Activated CD4-positive, alpha-beta T cell treated with anti-CD3 and anti-CD28 coated beads for 24 hours (primary cell): ENCODE data around the gene FAM76B.
"Not testable (repeated sequence)": the region's sequence is repeated elsewhere in the genome, so short reads cannot be mapped to it uniquely, and the experiment has no call there.

Experiments
- DNase-seq, 2 donors: peaks; one replicate each; pipeline ENCODE4 v3.0.0-alpha.2; 2020; ENCODE audit warnings: low read depth in 2 of 2

The FAM76B gene

GRCh38 chr11:95789506-95790122, at the start of gene FAM76B:
FAM76B (minus strand) TSS chr11:95789782; CDS start chr11:95789478, 304 bp downstream.
- peak; percentile 86 to 95 for DNase-seq

DNA sequence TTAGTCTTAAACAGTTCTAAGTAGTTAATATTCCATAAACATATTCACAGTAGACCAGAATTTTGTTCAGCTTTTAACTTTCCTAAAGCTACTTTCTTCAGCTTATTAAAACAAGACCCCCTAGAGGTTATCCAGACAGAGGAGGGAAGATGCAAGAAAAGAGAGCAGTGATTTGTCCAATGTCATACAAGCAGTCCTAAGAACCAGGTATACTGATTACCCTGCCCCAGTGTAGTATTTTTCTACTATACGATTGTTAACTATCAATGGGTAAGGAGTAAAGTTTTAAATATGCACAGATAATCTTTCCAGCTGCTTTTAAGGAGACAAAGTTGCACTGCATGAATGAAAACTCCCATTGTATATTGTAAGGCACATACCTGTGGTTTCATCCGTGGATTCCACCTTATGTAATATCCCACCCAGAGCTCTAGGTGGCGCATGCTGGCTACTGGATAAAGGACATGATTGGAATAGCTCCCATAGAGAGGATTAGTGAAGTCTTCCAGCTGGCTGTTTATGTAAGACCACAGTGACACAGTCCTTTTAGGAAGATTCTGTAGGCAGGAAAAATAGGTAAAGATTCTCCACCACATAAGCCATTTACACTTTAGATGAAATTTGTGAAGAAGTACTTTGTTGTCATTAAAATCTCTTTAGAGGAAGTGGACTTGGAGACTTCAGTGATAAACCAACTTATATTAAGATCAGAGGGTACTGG, 46.3 kb upstream of the FAM76B start:
- peak; percentile 18 to 36 for DNase-seq

DNA sequence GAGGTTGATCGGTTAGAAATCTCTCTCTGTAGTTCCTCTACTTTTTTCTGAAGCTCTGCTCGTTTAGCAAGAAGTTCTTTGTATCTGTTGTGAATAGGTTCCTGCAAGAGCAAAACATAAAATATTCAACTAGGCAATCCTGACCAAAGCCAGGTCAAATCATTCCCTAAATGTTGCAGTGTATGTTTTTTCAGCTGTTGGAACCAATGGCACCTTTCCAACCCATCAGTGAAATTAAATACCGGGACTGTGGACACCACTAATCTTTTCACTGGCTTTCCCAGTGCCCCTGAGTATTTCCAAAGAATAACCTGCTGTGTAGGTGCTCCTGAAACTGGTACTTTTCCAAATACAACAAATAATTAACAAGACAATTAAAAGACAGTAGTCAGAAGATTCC, 45.8 kb upstream of the FAM76B start:
- no peak for DNase-seq

DNA sequence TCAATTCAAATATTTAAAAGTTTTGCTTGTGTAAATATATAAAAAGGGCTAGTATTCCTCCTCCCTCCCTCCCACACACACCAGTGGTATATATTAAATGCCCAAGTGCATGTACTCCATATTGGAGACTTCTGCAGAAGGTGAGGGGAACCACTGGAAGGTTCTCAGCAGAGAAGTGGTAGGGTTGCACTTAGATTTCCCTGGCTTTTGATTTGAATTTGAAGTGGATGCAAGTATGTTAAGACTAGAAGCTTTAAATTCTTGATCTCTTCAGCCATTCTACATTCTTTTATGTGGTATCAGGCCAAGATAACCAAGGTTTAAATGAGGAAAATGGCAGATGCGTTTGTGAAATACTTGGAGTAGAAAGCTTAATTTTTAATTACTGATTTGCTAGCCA, 43.8 kb upstream of the FAM76B start:
- no peak for DNase-seq

DNA sequence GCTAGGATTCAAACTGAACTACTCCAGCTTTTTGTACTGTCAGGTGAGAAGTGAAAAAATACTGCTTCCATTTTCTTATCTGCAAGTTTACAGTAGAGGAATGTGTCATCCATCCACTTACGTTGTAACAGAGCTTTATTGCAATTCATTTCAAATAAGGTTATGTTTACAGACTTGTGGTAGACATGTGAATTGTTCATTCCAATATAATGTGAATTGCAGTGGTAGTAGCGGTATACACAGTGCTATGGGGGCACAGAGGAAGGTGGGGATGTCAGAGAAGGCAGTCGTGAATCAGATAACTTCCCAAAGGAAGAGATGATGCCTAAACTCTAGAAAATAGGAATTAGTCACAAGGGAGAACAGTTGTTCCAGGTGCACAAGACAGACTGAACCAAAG, 43.2 kb upstream of the FAM76B start:
- no peak for DNase-seq

DNA sequence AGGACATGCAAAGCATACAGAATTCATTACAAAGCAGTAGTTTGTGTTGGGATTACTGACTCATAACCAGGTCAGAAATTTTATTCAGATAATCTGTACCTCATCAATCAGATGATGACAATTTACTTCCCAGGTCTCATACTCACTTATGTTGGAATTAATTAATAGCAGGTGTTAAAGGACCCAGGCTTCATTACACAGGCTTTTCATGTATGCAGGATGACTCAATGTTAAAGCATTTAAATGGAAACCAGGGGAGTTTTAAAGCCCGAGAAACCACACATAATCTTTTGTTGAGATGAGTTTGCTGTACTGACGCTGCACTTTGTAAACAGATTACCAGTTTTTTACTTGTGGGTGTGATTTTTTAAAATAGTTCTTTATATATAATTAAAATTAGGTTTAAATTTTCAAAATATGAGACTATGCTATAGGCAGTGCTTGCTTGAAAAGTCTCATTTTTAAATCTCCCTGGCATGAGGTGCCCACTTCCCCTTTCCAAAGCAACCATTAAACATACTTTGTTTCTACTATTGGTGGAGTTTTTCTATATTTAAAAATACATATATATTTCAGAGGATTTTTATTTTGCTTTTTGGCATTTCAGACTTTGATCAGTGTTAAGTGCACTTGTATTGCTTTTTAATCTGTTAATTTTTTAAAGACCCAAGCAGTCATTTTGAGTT, 41.8 kb upstream of the FAM76B start:
- no peak for DNase-seq

- DNase-seq: no peak
Measured at GRCh38 chr11:95829580-95830259, 40.1 kb upstream of the FAM76B start.

DNA sequence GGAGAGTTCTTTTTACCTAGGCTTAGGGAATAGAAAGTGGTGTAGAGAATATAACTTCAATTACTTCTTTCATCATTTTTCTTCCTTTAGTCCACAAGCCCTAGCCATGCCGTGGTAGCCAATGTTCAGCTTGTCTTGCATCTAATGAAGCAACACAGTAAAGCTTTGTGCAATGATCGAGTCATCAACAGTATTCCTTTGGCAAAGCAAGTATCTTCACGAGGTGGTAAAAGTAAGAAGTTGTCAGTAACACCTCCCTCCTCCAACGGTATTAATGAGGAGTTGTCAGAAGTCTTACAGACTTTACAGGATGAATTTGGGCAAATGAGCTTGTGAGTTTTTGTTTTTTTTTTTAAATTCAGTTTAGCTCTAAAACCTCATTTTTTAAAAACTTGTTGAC, 38.1 kb upstream of the FAM76B start:
- no peak for DNase-seq

DNA sequence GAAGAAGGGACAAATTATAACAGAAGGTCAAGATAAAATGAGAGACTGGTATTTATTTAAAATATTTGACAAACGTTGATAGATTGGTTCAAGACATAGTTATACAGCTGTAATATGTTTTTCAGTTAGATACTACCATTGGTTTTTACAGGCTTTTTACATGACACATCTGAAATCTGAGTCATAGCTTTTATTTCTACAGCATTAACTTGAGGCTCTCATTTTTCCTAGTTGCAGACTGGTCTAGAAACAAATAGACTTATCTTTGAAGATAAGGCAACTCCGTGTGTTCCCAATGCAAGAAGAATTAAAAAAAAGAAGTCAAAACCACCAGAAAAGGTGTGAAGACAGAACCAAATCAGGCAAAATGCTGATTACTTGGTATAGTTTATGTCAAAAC, 32.1 kb upstream of the FAM76B start:
- no peak for DNase-seq

DNA sequence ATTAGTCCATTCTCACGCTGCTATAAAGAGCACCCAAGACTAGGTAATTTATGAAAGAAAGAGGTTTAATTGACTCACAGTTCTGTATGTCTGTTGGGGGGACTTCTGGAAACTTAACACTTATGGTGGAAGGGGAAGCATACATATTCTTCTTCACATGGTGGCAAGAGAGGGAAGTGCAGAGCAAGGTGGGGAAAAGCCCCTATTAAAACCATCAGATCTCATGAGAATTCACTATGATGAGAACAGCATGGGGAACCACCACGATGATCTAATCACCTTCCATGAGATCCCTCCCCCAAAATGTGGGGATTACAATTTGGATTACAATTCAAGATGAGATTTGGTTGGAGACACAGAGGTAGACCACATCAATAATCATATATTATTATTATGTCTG, 26.5 kb upstream of the FAM76B start:
- DNase-seq: no peak

GRCh38 chr11:95811052-95811451, 21.5 kb upstream of the FAM76B start:
- DNase-seq: not testable (repeated sequence)

DNA sequence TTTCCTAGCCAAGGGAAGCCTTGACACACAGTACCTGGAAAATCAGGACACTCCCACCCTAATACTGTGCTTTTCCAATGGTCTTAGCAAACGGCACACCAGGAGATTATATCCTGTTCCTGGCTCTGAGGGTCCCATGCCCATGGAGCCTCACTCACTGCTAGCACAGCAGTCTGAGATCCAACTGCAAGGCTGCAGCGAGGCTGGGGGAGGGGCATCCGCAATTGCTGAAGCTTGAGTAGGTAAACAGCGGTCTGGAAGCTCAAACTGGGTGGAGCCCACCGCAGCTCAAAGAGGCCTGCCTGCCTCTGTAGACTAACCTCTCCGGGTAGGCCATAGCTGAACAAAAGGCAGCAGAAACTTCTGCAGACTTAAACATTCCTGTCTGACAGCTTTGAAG, 16.9 kb upstream of the FAM76B start:
- not testable (repeated sequence) for DNase-seq

DNA sequence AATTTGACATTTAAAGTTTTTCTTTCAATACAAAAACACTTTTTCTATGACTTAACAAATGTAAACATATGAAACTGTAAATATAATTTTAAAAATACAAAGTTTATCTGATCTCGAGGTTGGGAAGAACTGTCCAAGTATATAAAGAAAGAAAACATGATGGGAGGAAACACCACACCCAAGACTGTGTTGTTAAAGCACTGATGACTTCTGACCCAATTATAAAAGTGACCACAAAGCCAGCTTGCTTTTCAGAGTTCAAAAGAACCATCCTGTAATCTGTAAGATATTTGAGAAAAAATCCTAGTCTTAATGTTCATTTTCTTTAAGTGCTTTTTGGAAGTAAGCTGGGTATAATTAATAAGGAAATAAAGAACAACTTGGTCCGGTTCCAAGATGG, 16.3 kb upstream of the FAM76B start:
- no peak for DNase-seq

- DNase-seq: no peak
Measured at GRCh38 chr11:95803973-95804372, 14.4 kb upstream of the FAM76B start.

DNA sequence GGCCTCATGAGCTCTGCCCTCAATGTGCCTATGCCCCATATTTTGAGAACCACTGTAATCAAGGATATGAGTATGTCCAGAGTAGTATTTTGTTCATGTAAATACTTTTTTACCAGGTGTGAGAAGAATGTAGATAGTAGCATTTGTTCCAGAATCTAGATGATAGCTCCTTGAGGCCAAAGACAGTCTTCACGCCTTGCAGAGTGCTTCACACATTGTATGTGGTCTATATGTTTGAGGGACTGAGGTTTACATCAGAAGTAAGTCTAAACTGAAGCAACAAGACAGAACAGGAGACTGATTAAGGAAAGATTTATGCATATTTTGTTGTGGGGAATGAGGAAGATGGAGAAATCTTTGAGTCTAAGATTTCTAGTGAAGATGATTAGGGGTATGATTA, 13.2 kb upstream of the FAM76B start:
- no peak for DNase-seq

DNA sequence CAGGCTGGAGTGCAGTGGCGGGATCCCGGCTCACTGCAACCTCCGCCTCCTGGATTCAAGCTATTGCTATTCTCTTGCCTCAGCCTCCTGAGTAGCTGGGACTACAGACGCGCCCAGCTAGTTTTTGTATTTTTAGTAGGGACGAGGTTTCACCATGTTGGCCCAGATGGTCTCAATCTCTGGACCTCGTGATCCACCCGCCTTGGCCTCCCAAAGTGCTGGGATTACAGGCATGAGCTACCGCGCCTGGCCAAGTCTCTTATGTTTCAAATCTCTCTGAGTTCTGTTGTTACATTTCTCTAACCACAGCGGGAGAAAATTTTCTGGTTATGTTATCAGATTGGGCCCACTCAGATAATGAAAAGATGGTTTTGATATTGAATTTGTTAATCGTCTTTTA, 10.9 kb upstream of the FAM76B start:
- no peak for DNase-seq

DNA sequence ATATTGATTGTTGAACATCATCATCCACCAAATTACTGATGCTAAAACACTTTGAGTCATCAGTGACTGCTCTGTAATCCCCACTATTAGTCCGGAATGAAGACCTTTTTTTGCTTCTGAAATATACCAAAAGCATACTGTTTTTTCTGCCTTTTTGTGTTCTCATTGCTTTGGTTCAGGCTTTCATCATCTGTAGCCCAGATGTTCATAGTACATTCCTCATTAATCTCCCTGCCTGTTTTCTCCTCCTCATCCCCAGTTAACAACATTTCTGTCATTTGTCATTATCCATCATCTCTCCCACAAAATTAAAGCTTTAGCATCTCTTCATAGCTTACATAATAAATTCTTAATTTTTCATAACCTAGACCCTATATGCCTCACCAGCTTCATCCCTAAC, 10.0 kb upstream of the FAM76B start:
- no peak for DNase-seq

GRCh38 chr11:95796501-95796900, 6.9 kb upstream of the FAM76B start:
- no peak for DNase-seq

DNA sequence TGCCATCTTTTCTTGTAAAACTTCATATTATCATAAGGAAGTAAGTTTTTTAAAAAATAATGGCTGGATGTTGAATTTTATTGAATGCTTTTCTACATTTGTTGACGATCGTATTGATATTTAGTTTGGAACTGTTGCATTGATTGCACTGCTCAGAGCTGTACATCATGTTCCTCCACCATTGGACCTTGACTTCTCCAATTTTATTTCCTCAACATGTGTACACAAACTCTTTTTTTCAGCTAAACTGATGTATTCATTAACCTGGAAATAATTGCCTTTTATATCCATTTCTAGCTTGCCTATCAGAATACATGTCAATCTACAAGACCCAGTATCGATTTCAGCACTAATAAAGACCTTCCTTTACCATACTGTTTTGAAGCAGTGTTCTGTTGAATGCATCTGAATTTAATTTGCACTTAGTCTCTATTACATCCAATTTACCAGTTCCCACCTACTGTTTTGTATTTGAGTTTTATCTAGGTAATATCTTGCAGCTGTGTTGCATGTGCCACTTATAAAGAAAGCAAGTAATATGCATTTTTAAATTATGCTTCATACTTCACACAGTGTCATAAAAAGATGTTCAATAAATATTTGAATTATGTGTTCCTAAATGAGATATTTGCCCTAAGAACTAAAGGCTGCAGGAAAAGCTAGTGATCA, 6.2 kb upstream of the FAM76B start:
- no peak for DNase-seq

DNA sequence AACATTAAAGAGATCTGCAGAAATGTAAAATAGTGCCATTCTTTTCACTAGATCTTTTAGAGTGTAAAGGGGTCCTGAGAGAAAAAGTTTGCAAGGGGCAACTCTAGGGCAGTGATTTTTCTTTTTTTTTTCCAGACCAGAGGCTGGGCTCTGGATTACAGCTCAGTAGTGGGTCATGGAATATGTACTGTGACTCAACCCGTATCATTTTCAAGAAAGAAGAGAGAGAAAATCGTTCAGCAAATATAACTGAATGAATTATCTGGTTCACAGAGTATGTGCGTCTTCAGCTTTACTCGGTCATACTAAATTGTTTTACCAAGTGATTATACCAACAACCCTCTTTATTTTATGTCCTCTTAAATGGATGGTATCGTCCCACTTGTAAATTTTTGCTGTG, 4.5 kb upstream of the FAM76B start:
- no peak for DNase-seq

DNA sequence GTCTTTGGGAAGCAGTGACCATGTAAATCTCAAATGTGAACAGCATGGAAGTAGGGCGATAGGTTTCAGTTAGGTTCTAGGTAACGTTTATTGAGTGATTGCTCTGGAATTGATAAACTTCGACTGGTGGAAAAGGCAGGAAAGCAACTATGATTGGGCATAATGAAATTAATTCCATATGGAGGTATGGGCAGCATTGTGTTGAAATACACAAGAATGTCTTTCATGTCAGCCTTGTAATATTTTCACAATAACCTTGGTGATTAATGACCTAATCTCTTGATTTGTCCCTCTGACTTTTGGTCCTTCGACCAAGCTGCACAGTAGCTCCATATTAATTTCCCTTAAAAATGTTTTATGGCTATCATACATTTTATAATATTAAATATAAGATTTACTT, 3.5 kb upstream of the FAM76B start:
- DNase-seq: no peak

GRCh38 chr11:95792700-95793099, 3.1 kb upstream of the FAM76B start:
- no peak for DNase-seq
